B cell (primary cell): ENCODE data around the gene CENPN. TPM values are rescaled to one million over a fixed set of nuclear protein-coding genes. Genes with fewer than 3 reads are reported as not detected.

Experiments used
- ATAC-seq: fragments of 200-7000 bp; cut with Tn5 transposase; one replicate; pipeline ENCODE4 v1.10.0; 2021; ENCODE audit warnings: low read depth, mild to moderate bottlenecking, moderate number of reproducible peaks, moderate library complexity
- CTCF ChIA-PET: fragments of 350-600 bp; sonication (Branson Sonifier 250); formaldehyde crosslinking; loops from one replicate; lab custom pipeline; 2021; ENCODE audit warnings: antibody characterized with exemption, inconsistent platforms; lab: Charles Lee
- POLR2A ChIA-PET: fragments of 350-600 bp; sonication (Branson Sonifier 250); formaldehyde crosslinking; loops from one replicate; lab custom pipeline; 2021; ENCODE audit warnings: antibody characterized with exemption; lab: Charles Lee
- DNase-seq: peaks from one replicate; pipeline ENCODE4 v3.0.0; 2013
- H2AFZ ChIP-seq: 2 replicates; pipeline ENCODE4 v1.6.1; 2012; ENCODE audit warnings: mild to moderate bottlenecking, low read depth, low read length; ENCODE audit not compliant: insufficient read depth, poor library complexity, severe bottlenecking
- H3K27ac ChIP-seq, 2 donors: 1 replicate in 1 of 2; 2 replicates in 1 of 2; pipeline ENCODE4 v1.5.1; 2012 to 2013; ENCODE audit warnings: low read length in 2 of 2, mild to moderate bottlenecking in 2 of 2, moderate library complexity in 1 of 2
- H3K27me3 ChIP-seq, 4 experiments: fragments of 200-600 bp in 1 of 4; sonication (generic) in 1 of 4; replicated peaks in 1 of 4; 1 replicate in 2 of 4; 2 replicates in 2 of 4; pipeline versions ENCODE4 v1.6.1 to v1.7.0; 2013 to 2016; ENCODE audit warnings: low read length in 3 of 4, mild to moderate bottlenecking in 2 of 4, mixed read lengths in 1 of 4, moderate library complexity in 1 of 4; ENCODE audit not compliant: insufficient read depth in 4 of 4, control insufficient read depth in 3 of 4; ENCODE audit errors: control extremely low read depth in 1 of 4
- H3K36me3 ChIP-seq, 2 experiments: replicated peaks in 1 of 2; 1 replicate in 1 of 2; 2 replicates in 1 of 2; pipeline versions ENCODE4 v1.6.1 to v1.7.1; 2013; ENCODE audit warnings: low read length in 1 of 2; ENCODE audit not compliant: insufficient read depth in 2 of 2, control insufficient read depth in 1 of 2; ENCODE audit errors: control extremely low read depth in 1 of 2, extremely low read depth in 1 of 2
- H3K4me1 ChIP-seq, 2 donors: fragments of 200-600 bp in 1 of 2; sonication (generic) in 1 of 2; 1 replicate in 1 of 2; 2 replicates in 1 of 2; pipeline versions ENCODE4 v1.5.1 to v1.6.1; 2013 to 2017; ENCODE audit warnings: low read length in 2 of 2; ENCODE audit not compliant: control insufficient read depth in 2 of 2, insufficient read depth in 2 of 2
- H3K4me2 ChIP-seq: replicated peaks from 2 replicates; pipeline ENCODE3; 2012; ENCODE audit warnings: mild to moderate bottlenecking, low read depth, low read length; ENCODE audit not compliant: poor library complexity, severe bottlenecking
- H3K4me3 ChIP-seq, 5 experiments: fragments of 200-600 bp in 1 of 5; sonication (generic) in 1 of 5; 1 replicate in 3 of 5; 2 replicates in 2 of 5; pipeline versions ENCODE4 v1.5.1 to v1.7.0; 2011 to 2016; ENCODE audit warnings: low read length in 4 of 5, mild to moderate bottlenecking in 4 of 5, low read depth in 2 of 5, control low read depth in 1 of 5, moderate library complexity in 1 of 5; ENCODE audit not compliant: insufficient read depth in 1 of 5; ENCODE audit errors: control extremely low read depth in 1 of 5, extremely low read depth in 1 of 5
- H3K79me2 ChIP-seq: fragments of 200-600 bp; sonication (generic); one replicate; pipeline ENCODE4 v1.6.0; 2016; ENCODE audit warnings: low read length; ENCODE audit not compliant: control insufficient read depth, insufficient read depth
- H3K9ac ChIP-seq: fragments of 200-600 bp; sonication (generic); 2 replicates; pipeline ENCODE4 v1.6.1; 2017; ENCODE audit warnings: mild to moderate bottlenecking, low read length, moderate library complexity
- H3K9me3 ChIP-seq, 3 donors: one replicate each; pipeline versions ENCODE4 v1.6.1 to v1.7.1; 2013; ENCODE audit warnings: low read length in 2 of 3; ENCODE audit not compliant: control insufficient read depth in 2 of 3, insufficient read depth in 1 of 3; ENCODE audit errors: control extremely low read depth in 1 of 3
- H4K20me1 ChIP-seq: 2 replicates; pipeline ENCODE4 v1.6.0; 2012; ENCODE audit warnings: mild to moderate bottlenecking, low read length; ENCODE audit not compliant: insufficient read depth, control insufficient read depth, poor library complexity, severe bottlenecking
- H3K27ac Mint-ChIP-seq: one replicate; pipeline ENCODE4 v1.8.0; 2021; ENCODE audit warnings: mixed read lengths
- H3K27me3 Mint-ChIP-seq: one replicate; pipeline ENCODE4 v1.8.0; 2021; ENCODE audit warnings: mixed read lengths
- H3K4me1 Mint-ChIP-seq: one replicate; pipeline ENCODE4 v1.8.0; 2021; ENCODE audit warnings: mixed read lengths
- H3K4me3 Mint-ChIP-seq: one replicate; pipeline ENCODE4 v1.8.0; 2021; ENCODE audit warnings: mixed read lengths
- H3K9me3 Mint-ChIP-seq: one replicate; pipeline ENCODE4 v1.8.0; 2022; ENCODE audit warnings: mixed read lengths; ENCODE audit not compliant: insufficient read depth
- EZH2 ChIP-seq: IDR thresholded peaks from 2 replicates; pipeline ENCODE4 v1.6.1; 2012; ENCODE audit warnings: borderline replicate concordance, low read depth, mild to moderate bottlenecking, moderate library complexity, low read length; ENCODE audit not compliant: insufficient read depth, poor library complexity, severe bottlenecking
- WGBS: methylation state at CpG from one replicate; pipeline ENCODE4 v1.1.5; 2013; ENCODE audit warnings: missing lambda C conversion rate; ENCODE audit not compliant: insufficient coverage; 5-methylcytosine and 5-hydroxymethylcytosine counted together
- intact Hi-C: fragments of 100-400 bp; cut with micrococcal nuclease; formaldehyde crosslinking; loops from one replicate; pipeline ENCODE4 v1.10.0; 2022
- polyA plus RNA-seq: library from polyadenylated mRNA; depleted of rRNA; stranded (reverse); fragments of >200 nt; gene quantifications from 2 replicates; pipeline ENCODE4 v1.2.3, GENCODE V29; 2012
- total RNA-seq, 2 donors: library from RNA; stranded (reverse); fragments of 120-200 nt in 1 of 2; gene quantifications; 1 replicate in 1 of 2; 2 replicates in 1 of 2; pipeline versions ENCODE4 v1.2.3 to v1.2.4, GENCODE V29; 2013 to 2022
- TF ChIP-seq, protein P1 (sequence below): fragments of 200-600 bp; IDR thresholded peaks from one replicate; pipeline ENCODE4 v1.8.0; 2022; ENCODE audit warnings: antibody characterized with exemption, mild to moderate bottlenecking

CENPN gene
- total and polyA plus RNA-seq, 2 donors (not counting 1 experiment from before 2014, with no cell fraction given), result 3.0 to 4.0 TPM

DNA sequence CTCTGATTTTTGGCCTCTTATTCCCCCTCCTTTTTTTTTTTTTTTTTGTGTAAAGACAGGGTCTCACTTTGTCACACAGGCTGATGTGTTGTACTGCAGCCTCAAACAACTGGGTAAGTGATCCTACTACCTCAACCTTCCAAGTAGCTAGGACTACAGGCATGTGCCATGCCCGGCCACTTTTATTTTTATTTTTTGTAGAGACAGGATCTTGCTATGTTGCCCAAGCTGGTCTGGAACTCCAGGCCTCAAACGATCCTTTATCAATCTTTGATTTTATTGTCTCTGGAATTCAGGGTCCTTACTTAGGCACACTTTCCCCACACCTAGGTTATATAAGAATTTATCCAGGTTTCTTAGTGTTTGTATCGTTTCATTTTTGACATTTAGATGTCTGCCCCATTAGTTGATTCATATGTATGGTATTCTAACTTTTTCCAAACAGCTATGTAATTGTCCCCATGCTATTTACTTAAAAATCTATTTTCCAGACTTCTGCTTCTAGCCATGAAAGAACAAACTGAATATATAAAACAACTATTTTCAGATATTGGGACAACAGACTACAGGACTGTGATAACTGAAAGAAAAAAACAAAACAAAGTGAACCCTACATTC is 14.2 kb upstream of the CENPN start:
- Histone ChIP-seq H3K4me2 (no peak overlapping the region), H3K9ac (no peak overlapping the region), H3K36me3 (peaks cover 0 to 8% of the 10 kb centered on the region in 2 experiments), H3K4me3 (no peak overlapping the region), H4K20me1 (no peaks in the 10 kb centered on the region), H3K79me2 (peaks cover 66% of the 10 kb centered on the region), H3K27me3 (no peaks in the 10 kb centered on the region), H2AFZ (no peak overlapping the region), H3K9me3 (no peaks in the 10 kb centered on the region), H3K27ac (no peak overlapping the region), H3K4me1 (peaks cover under 1 to 1% of the 10 kb centered on the region in 2 donors)
- DNase-seq, result no peak
- ATAC-seq, result no peak
- ChIA-PET POLR2A (no interaction called here), CTCF (no interaction called here)
- TF ChIP-seq, protein P1, sequence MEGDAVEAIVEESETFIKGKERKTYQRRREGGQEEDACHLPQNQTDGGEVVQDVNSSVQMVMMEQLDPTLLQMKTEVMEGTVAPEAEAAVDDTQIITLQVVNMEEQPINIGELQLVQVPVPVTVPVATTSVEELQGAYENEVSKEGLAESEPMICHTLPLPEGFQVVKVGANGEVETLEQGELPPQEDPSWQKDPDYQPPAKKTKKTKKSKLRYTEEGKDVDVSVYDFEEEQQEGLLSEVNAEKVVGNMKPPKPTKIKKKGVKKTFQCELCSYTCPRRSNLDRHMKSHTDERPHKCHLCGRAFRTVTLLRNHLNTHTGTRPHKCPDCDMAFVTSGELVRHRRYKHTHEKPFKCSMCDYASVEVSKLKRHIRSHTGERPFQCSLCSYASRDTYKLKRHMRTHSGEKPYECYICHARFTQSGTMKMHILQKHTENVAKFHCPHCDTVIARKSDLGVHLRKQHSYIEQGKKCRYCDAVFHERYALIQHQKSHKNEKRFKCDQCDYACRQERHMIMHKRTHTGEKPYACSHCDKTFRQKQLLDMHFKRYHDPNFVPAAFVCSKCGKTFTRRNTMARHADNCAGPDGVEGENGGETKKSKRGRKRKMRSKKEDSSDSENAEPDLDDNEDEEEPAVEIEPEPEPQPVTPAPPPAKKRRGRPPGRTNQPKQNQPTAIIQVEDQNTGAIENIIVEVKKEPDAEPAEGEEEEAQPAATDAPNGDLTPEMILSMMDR, result no peak
- no peak for TF ChIP-seq EZH2
- intact Hi-C loops, result no loop called here
- H3K27ac Mint-ChIP-seq, result no peak overlapping the region
- no peaks in the 10 kb centered on the region for H3K9me3 Mint-ChIP-seq
- H3K4me1 Mint-ChIP-seq, result peaks cover 15% of the 10 kb centered on the region
- WGBS, result no CpG with 5 or more reads among the region's 3 CpGs
- H3K4me3 Mint-ChIP-seq, result no peak overlapping the region
- H3K27me3 Mint-ChIP-seq, result no peaks in the 10 kb centered on the region

DNA sequence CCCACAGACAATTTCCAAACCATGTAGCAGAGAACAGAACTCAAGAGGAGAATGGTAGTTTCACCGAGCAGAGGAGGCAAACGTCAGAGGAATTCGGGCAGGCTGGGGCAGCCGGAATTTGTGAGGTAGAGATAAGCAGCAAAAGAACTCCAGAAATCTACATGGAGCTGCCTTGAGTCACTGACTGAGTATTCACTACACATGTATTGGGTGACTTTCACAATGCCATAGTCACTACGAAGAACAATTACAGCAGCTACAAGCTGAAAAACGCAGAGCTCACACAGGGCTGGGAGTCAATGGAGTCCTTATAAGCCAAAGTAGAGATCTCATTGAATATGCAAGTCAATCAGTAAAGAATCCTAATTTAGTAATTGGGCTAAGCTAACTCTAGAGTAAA is 13.7 kb upstream of the CENPN start:
- H3K27ac Mint-ChIP-seq, result no peak overlapping the region
- H3K4me3 Mint-ChIP-seq, result no peak overlapping the region
- Histone ChIP-seq H3K9me3 (no peaks in the 10 kb centered on the region), H3K79me2 (peaks cover 72% of the 10 kb centered on the region), H3K27me3 (no peaks in the 10 kb centered on the region), H3K9ac (no peak overlapping the region), H3K4me1 (peaks cover 4 to 5% of the 10 kb centered on the region in 2 donors), H2AFZ (no peak overlapping the region), H3K4me3 (no peak overlapping the region), H3K27ac (no peak overlapping the region), H3K4me2 (no peak overlapping the region), H4K20me1 (no peaks in the 10 kb centered on the region), H3K36me3 (peaks cover 0 to 8% of the 10 kb centered on the region in 2 experiments)
- DNase-seq (no peak), ATAC-seq (no peak)
- ChIA-PET POLR2A (interaction anchor here (0.6 kb wide), 1 partner anchor 20 kb away, joined by 3 read pairs; no protein-coding TSS in a partner anchor), CTCF (no interaction called here)
- intact Hi-C loops, result no loop called here
- H3K9me3 Mint-ChIP-seq, result no peaks in the 10 kb centered on the region
- TF ChIP-seq, protein P1, result no peak
- TF ChIP-seq EZH2, result no peak
- WGBS, result 100% methylated on average over 2 of the region's 6 CpGs
- peaks cover 20% of the 10 kb centered on the region for H3K4me1 Mint-ChIP-seq
- H3K27me3 Mint-ChIP-seq, result no peaks in the 10 kb centered on the region
